ENCODE measurements around the gene SLC6A1.

Gene SLC6A1

DNA sequence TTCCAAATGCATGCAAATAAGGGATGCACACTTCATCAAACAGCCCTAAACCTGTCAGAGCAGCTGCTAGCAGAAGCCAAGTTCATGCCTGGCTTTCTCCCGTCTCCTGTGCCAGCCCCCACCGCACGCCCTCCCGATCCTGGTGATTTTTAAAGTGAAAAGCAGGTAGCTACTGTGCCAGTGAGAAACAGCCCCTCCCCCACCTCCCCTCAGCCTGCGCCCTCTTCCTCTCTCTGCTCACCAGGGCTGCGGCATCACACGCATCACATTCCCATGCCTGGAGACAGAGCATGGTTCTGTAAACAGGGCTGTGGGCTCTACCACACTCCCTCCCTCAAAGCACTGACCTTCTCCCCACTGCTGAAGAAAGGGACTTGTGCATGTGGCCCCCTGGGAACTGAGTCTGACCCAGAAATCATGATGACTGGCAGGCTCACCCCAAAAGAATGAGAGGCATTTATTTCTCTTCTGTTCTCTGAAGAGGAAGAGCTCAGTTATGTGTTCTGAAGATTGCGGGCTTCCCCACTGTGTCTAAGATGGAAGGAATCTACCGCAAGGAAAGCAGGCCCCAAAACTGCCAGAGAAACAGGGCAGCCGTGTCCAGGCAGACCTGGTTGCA, 14.5 kb upstream of the SLC6A1 start:
- no peaks in the 10 kb centered on the region for H3K9me3 ChIP-seq
- TF ChIP-seq CTCF (IDR thresholded peaks at IDR 0.05; ENCODE audit: low read depth, low read length), result no peak

GRCh38 chr3:10978956-10979355, 13.6 kb upstream of the SLC6A1 start:
- Histone ChIP-seq H3K27me3 (no peaks in the 10 kb centered on the region), H3K4me3 (ENCODE audit: low read depth, low read length) (no peak overlapping the region), H3K36me3 (no peaks in the 10 kb centered on the region), H3K4me1 (no peaks in the 10 kb centered on the region), H3K9me3 (no peaks in the 10 kb centered on the region)
- no peak for DNase-seq
- TF ChIP-seq CTCF (IDR thresholded peaks at IDR 0.05; ENCODE audit: low read depth, low read length), result no peak

More for the DNA sequence above, 14.5 kb upstream of the SLC6A1 start:
- Histone ChIP-seq H3K4me3 (ENCODE audit: low read depth, low read length) (no peak overlapping the region), H3K36me3 (no peaks in the 10 kb centered on the region), H3K27me3 (no peaks in the 10 kb centered on the region), H3K4me1 (no peaks in the 10 kb centered on the region)
- no peak for DNase-seq

- no peak for DNase-seq
- Histone ChIP-seq H3K9me3 (no peaks in the 10 kb centered on the region), H3K4me1 (no peaks in the 10 kb centered on the region), H3K4me3 (ENCODE audit: low read depth, low read length) (no peak overlapping the region), H3K27me3 (no peaks in the 10 kb centered on the region), H3K36me3 (no peaks in the 10 kb centered on the region)
- TF ChIP-seq CTCF (IDR thresholded peaks at IDR 0.05; ENCODE audit: low read depth, low read length), result no peak
Observed at GRCh38 chr3:10980312-10980711, 12.2 kb upstream of the SLC6A1 start.

- no peak overlapping the region for H3K4me3 ChIP-seq (ENCODE audit: low read depth, low read length)
- TF ChIP-seq CTCF (IDR thresholded peaks at IDR 0.05; ENCODE audit: low read depth, low read length), result no peak
- no peaks in the 10 kb centered on the region for H3K4me1 ChIP-seq
- no peak for DNase-seq
- no peaks in the 10 kb centered on the region for H3K9me3 ChIP-seq
- H3K27me3 ChIP-seq, result no peaks in the 10 kb centered on the region
- no peaks in the 10 kb centered on the region for H3K36me3 ChIP-seq
Observed at GRCh38 chr3:10981031-10981430, 11.5 kb upstream of the SLC6A1 start.

- Histone ChIP-seq H3K36me3 (no peaks in the 10 kb centered on the region), H3K4me1 (no peaks in the 10 kb centered on the region), H3K27me3 (no peaks in the 10 kb centered on the region), H3K9me3 (no peaks in the 10 kb centered on the region), H3K4me3 (ENCODE audit: low read depth, low read length) (no peak overlapping the region)
- TF ChIP-seq CTCF (IDR thresholded peaks at IDR 0.05; ENCODE audit: low read depth, low read length), result no peak
- no peak for DNase-seq
Observed at GRCh38 chr3:10981961-10982360, 10.6 kb upstream of the SLC6A1 start.

GRCh38 chr3:10982782-10983181, 9.8 kb upstream of the SLC6A1 start:
- no peak for DNase-seq
- Histone ChIP-seq H3K9me3 (no peaks in the 10 kb centered on the region), H3K36me3 (no peaks in the 10 kb centered on the region), H3K27me3 (no peaks in the 10 kb centered on the region), H3K4me3 (ENCODE audit: low read depth, low read length) (no peak overlapping the region), H3K4me1 (no peaks in the 10 kb centered on the region)
- TF ChIP-seq CTCF (IDR thresholded peaks at IDR 0.05; ENCODE audit: low read depth, low read length), result no peak

Measured in BE2C (cell line).